NCI-H2171 (cell line): ENCODE measurements around the gene CD44.

ENCODE experiments used
- DNase-seq: peaks from one replicate; lab custom pipeline; 2025; lab: John Stamatoyannopoulos, UW

Gene CD44

DNA sequence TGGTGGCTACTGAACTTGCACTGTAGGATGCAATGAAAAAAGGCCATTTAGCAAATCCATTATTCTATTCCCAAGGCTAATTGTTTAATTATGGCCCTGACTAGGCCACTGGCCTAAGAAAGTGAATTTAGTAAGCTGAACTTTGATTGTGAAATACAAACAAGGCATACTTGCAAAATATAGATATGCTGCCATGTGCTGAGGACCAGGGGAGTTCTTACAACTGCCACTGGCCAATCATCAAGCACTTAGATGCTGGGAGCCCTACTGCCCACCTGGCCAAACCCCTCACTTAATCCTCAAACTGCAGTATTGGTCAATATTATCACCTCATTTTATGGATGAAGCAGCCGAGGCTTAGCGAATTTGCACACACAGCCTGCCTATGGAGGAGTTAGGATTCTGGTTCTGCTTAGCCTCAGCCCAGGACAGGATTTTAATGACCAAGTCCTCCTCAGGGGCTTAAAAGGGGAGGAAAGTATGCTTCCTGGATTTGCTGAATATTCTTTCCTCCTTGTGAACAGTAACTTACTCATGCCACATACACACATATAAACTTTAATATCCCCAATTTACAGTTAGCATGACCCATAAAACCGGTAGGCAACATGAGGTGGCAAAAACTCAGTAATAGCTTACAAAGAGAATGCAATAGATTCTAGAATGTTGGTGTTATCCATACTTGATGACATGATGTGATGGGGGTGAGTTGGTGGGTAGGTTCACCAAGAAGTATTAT, 39.3 kb downstream of the CD44 start:
- no peak for DNase-seq

DNA sequence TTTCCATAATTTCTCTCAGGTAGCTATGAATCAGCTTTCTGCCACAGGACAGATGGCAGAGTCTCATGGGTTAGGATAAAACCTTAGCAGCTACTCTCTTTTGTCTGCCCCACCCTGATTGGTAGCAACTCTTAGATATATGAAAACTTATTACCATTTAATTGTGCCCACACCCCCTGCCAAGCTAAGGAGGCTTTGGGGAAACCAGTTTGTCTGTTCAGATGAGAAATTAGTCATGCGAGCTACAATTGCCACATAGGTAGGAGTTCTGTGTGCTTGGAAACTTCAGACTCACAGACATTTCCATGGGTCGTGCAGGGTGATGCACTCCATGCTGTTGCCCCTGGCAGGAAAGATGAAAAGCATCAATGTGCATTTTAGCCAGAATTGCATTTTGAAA, 39.9 kb downstream of the CD44 start:
- no peak for DNase-seq

GRCh38 chr11:35179466-35180135, 40.6 kb downstream of the CD44 start:
- no peak for DNase-seq

DNA sequence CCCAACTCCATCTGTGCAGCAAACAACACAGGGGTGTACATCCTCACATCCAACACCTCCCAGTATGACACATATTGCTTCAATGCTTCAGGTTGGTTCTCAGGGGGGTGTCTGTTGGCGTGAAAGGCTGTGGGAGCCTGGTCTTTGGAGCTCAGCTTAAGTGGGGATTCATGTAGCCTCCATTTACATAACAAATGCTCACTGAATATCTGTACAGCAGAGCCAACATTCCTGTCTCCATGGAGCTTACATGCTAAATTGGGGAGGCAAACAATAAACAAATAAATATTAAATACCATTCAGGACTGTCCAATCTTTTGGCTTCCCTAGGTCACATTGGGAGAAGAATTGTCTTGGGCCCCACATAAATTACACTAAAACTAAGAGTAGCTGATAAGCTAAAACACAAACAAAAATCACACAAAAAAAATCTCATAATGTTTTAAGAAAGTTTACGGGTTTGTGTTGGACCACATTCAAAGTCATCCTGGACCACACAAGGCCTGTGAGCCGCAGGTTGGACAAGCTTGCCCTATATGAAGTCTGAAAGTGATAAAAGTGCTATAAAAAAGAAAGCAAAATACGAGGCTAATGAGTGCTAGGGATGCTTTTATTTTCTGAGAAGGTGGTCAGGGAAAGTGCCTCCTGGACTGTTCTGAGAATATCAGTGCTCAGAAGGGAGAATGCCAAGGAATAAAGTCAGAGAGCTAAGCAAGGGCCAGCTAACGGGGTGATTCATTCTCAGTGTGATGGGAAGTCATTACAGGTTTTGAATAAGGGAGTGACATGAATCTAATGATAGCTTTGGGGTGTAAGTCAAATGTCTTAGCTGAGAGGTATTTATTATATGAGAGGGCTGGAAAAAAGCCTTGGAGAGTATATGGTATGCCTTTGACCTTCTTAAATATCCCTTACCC, 41.6 kb downstream of the CD44 start:
- DNase-seq: no peak

DNA sequence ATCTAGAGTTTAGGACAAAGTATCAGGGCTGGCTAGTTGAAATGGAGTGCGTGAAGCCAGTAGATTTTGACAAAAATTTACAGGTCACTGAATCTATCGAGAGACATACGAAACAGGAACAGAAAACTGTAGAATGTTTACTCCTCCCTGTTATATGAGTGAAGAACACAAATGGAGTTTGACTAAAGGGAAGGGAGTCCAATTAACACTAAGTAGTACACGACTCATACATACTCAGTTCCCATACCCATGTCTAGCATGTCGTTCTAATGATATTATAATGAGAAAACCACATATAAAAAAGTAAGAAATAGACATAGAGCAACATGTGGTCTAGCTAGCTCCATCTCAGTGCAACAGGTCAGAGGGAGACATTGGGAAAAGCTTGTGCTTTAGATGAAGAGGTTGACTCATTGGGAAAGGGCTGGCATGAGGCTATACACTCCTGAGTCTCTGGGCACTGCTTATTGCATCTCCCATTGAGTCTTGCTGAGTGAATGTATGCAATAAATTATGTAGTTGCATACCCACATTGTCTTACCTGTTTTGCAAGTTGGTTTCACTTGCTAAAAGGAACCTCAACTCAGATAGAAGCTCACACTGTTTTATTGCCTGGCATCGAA, 43.5 kb downstream of the CD44 start:
- no peak for DNase-seq

DNA sequence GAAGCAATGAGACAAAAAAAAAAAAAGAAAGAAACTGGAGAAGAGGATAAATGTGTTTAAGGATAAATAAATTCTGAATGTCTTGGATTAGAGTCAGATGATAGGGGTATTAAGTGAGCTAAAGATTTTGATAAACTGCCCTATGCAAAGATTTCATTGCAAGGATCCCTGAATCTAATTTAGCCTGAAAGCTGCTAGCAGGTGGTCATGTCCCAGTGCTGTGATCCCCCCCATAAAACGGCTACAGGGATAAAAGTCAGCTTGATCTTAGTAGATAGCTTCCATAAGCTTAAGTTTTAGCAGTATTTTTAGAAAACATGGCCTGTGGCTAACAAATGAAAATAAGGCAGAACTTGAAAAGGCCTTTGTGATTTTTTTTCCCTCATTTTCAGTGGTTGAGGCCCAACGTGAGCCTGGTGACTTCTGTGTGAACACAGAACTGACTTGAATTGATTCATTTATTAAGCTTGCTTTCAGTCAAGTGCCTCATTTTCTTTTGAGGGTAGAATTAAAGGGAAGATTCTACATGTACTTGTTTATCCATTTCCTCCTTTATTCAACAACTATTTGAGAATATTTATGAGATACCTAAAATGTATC, 44.5 kb downstream of the CD44 start:
- DNase-seq: no peak

DNA sequence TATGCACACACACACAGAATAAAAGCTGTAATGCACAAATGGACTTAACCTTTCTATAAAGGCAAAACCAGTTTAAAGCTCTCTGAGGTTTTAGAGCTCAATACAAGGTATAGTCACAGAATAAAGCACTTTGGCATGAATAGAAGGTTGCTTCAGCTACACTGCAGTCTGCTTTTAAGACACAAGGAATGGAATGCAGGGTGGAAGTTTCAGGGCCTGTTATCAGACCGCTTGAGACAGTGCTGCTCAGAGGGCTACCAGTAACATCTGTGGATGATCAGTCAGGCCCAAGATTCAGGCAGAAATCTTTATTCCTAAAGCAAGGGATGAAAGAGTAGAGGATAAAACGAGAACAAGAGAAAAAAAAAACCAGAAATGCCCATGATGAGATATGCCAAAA, 46.7 kb downstream of the CD44 start:
- DNase-seq: no peak

GRCh38 chr11:35187996-35188395, 49.0 kb downstream of the CD44 start:
- no peak for DNase-seq

DNA sequence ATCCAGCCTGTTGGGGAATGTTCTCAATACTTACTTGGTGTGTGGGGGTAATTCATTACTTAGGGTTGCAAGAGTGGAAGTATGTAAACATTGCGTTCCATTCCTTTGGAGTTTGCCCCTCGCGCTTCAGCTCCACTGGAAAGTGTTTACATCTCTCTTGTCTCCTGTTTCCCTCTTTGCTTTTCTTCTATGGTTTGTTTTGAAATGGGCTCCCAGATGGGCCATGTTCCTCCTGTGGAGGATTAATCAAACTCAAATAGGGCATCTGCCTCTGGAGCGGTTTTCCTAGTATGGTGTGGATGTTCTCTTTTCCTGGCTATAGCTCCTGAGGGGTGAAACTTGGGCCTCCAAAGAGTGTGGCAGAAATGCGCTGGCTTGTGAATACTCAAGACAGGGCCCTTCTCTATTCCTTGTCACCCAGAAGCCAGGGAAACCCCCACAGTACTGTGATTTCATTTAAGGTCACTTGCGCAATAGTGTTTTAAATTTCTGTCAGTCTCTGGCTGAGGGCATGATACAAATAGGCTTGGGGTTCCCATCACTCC, 51.9 kb downstream of the CD44 start:
- no peak for DNase-seq

- DNase-seq: no peak
These were observed 53.4 kb downstream of the CD44 start for GRCh38 chr11:35192347-35192746.

DNA sequence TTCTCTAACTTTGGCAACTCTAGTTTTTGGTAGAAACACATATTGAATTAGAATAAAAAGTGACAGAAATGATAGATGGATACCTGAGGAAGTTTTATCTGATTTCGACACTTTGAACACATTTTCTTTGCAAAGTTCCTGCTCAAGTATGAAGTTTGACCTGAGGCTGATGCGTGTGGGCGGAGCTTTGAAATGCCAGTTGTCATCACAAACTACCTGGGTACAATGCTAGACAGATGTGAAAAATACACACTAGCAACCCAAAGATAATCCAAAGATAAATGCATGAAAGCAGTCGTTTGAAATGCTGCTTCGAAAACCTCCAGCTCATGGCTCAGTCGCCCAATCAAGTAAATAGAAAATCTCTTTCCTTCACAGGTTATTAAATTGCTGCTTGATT, 54.8 kb downstream of the CD44 start:
- no peak for DNase-seq

DNA sequence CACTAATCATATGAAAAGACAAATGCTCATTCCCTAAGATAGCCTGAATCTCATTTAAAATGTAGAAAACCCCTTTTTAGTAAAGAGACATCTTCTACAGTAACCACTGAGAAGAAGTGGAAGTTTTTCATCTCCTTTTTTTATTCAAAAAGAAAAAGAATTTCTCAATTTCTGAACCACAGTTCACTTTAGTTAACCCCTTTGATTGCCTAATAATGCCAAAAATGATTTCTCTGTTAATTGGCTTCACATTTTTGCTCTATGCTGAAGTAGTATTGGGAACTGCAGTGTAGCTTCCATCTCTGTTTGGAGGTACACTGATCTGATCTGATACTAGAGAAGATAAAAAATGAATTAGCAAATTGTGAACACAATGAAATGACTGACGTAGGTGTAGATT, 58.3 kb downstream of the CD44 start:
- DNase-seq: no peak

- no peak for DNase-seq
These were observed 61.9 kb downstream of the CD44 start for GRCh38 chr11:35200811-35201341.

GRCh38 chr11:35204614-35205013, 65.6 kb downstream of the CD44 start:
- DNase-seq: no peak

DNA sequence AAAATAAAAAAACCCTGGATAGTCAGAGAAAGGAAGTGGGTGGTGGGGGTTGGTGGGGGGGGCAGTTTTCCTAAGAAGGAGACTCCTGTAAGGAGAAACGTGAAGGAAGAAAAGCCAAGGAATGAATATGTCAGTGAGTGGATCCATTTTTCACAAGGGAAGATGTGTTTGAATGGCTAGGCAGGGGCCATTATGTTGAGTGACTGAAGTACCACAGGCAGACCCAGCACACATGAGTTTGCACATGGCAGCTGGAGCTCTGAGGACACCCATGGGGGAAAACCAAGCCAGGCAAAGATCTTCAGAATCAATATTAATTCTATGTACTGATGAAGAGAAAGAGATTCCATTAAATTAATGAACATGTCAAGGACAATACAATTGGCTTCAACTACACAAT, 67.6 kb downstream of the CD44 start:
- no peak for DNase-seq

DNA sequence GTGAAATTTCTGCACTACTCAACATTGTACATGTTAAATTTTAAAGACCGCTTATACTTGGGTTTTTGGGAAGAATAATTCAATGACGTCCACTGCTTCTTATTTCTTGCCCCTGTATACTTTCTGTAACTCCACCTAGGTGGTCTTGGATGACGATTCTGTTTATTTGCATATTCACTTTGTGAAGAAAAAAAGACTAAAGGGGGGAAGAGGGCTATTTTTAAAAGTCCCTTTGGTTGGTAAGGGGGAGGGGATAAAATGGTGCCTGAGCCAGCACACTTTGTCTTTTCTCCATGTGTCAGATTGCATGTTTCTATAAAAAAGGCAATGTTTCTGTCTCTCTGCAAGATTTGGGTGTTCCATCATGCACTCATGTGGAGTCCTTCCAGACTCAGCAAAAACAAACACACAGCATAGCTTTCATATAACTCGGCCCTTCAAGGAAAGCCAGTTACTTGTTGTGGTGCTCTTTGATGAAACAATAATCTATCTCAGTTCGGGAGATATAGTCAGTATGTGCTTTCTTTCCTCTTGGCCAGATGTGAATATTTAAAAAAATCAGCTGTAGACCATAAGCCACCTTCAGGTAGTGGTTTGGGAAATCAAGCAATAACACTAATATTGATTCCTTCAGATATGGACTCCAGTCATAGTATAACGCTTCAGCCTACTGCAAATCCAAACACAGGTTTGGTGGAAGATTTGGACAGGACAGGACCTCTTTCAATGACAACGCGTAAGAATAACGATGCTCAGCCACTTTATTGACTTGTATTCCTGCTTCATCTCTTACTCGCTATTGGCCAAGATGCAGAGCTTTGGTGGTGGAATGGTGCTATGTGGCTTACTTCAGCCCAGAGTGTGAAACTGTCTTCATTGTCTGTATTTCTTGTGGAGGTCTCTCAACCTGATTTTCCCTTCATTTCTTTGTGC, 68.8 kb downstream of the CD44 start:
- no peak for DNase-seq

DNA sequence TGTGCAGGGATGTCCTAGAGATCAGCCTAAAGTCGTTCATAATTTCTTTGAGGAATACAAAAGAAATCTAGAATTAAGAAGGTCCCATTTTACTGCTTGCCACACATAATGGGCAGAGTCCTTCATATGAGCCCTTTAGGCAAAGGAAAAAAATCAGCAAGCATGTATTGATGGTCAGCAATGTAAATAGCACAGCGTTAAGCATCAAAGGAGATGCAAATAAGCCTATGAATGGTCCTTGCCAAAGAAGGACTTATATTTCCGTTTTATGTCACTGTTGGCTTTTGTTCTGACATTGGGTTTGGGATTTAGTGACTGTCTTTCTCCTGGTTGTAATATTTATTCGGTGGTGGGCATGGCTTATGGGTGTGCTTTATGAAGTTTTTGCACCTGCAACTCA, 69.8 kb downstream of the CD44 start:
- DNase-seq: no peak

GRCh38 chr11:35210876-35211546, 72.0 kb downstream of the CD44 start:
- no peak for DNase-seq

- no peak for DNase-seq
These were observed 73.0 kb downstream of the CD44 start for GRCh38 chr11:35211952-35212351.
